Kidney epithelial cell (primary cell): ENCODE results near the gene RIN3. TPM values are rescaled to one million over a fixed set of nuclear protein-coding genes. Genes with fewer than 3 reads are reported as not detected.

ENCODE experiments used
- DNase-seq: peaks from one replicate; pipeline ENCODE4 v3.0.0-alpha.2; 2010; ENCODE audit warnings: low read depth
- H3K27me3 ChIP-seq: 2 replicates; pipeline ENCODE4 v1.6.0; 2011; ENCODE audit warnings: low read length; ENCODE audit not compliant: control insufficient read depth, insufficient read depth
- H3K36me3 ChIP-seq: 2 replicates; pipeline ENCODE4 v1.5.1; 2011; ENCODE audit warnings: low read length; ENCODE audit not compliant: control insufficient read depth, insufficient read depth
- H3K4me3 ChIP-seq: 2 replicates; pipeline ENCODE4 v1.5.1; 2011; ENCODE audit warnings: low read depth, mild to moderate bottlenecking, control low read depth, low read length
- CTCF ChIP-seq: IDR thresholded peaks from 2 replicates; pipeline ENCODE4 v1.5.1; 2011; ENCODE audit warnings: mild to moderate bottlenecking, moderate library complexity, low read length, control low read depth, inconsistent platforms; ENCODE audit not compliant: insufficient read depth, poor library complexity, severe bottlenecking
- total RNA-seq: library from RNA; depleted of rRNA; stranded (reverse); fragments of >200 nt; gene quantifications from 2 replicates; pipeline ENCODE4 v1.2.3, GENCODE V29; 2015

RIN3 gene
- total RNA-seq, 1 donor from 2014 or later: 6.0 TPM

- H3K36me3 ChIP-seq: peaks cover 1% of the 10 kb centered on the region
- TF ChIP-seq CTCF: no peak
- no peaks in the 10 kb centered on the region for H3K27me3 ChIP-seq
- H3K4me3 ChIP-seq: no peak overlapping the region
- DNase-seq: no peak
Measured at GRCh38 chr14:92584816-92585215, 71.2 kb downstream of the RIN3 start.

GRCh38 chr14:92585981-92586937, 72.7 kb downstream of the RIN3 start:
- H3K27me3 ChIP-seq: no peaks in the 10 kb centered on the region
- DNase-seq: peak; percentile 45
- no peak for TF ChIP-seq CTCF
- no peak overlapping the region for H3K4me3 ChIP-seq
- peaks cover under 1% of the 10 kb centered on the region for H3K36me3 ChIP-seq

GRCh38 chr14:92586963-92587699, 73.5 kb downstream of the RIN3 start:
- H3K27me3 ChIP-seq: no peaks in the 10 kb centered on the region
- H3K4me3 ChIP-seq: no peak overlapping the region
- no peaks in the 10 kb centered on the region for H3K36me3 ChIP-seq
- TF ChIP-seq CTCF: no peak
- no peak for DNase-seq

GRCh38 chr14:92587700-92588085, 74.1 kb downstream of the RIN3 start:
- Histone ChIP-seq H3K36me3 (no peaks in the 10 kb centered on the region), H3K27me3 (no peaks in the 10 kb centered on the region), H3K4me3 (no peak overlapping the region)
- no peak for TF ChIP-seq CTCF
- DNase-seq: no peak

GRCh38 chr14:92589213-92589852, 75.8 kb downstream of the RIN3 start:
- Histone ChIP-seq H3K36me3 (no peaks in the 10 kb centered on the region), H3K27me3 (no peaks in the 10 kb centered on the region), H3K4me3 (no peak overlapping the region)
- no peak for DNase-seq
- peak; percentile 50 for TF ChIP-seq CTCF
